Stimulated activated CD8-positive, alpha-beta memory T cell treated with anti-CD3 and anti-CD28 coated beads, Interleukin-2, amount 100 ng/mL, for 1 hour (primary cell): ENCODE measurements around the gene ARHGEF26.
"Not testable (repeated sequence)": the region's sequence is repeated elsewhere in the genome, so short reads cannot be mapped to it uniquely, and the experiment has no call there.

Experiments used
- DNase-seq, 2 donors: peaks; one replicate each; pipeline ENCODE4 v3.0.0-alpha.2; 2020; ENCODE audit warnings: low read depth in 2 of 2

The ARHGEF26 gene

GRCh38 chr3:154120961-154121700, at the start of gene ARHGEF26:
Gene ARHGEF26, plus strand, starts transcription at chr3:154121390. Its CDS starts 603 bp downstream, at chr3:154121993.
- peak; percentile 25 to 51 for DNase-seq

GRCh38 chr3:154074966-154075365, 46.2 kb upstream of the ARHGEF26 start:
- no peak for DNase-seq

- no peak for DNase-seq
Observed at GRCh38 chr3:154078672-154079071, 42.5 kb upstream of the ARHGEF26 start.

- DNase-seq: no peak
Observed at GRCh38 chr3:154081305-154081704, 39.9 kb upstream of the ARHGEF26 start.

GRCh38 chr3:154085071-154085470, 36.1 kb upstream of the ARHGEF26 start:
- no peak for DNase-seq

- DNase-seq: no peak
Observed at GRCh38 chr3:154085799-154086198, 35.4 kb upstream of the ARHGEF26 start.

- no peak for DNase-seq
Observed at GRCh38 chr3:154086286-154086685, 34.9 kb upstream of the ARHGEF26 start.

- not testable (repeated sequence) for DNase-seq
Observed at GRCh38 chr3:154087756-154088480, 33.3 kb upstream of the ARHGEF26 start.

GRCh38 chr3:154089421-154090420, 31.5 kb upstream of the ARHGEF26 start:
- no peak for DNase-seq

GRCh38 chr3:154094051-154094450, 27.1 kb upstream of the ARHGEF26 start:
- DNase-seq: no peak

GRCh38 chr3:154095832-154096421, 25.3 kb upstream of the ARHGEF26 start:
- DNase-seq: no peak

- no peak for DNase-seq
Observed at GRCh38 chr3:154098376-154098775, 22.8 kb upstream of the ARHGEF26 start.

GRCh38 chr3:154100556-154100955, 20.6 kb upstream of the ARHGEF26 start:
- DNase-seq: no peak

GRCh38 chr3:154101250-154101649, 19.9 kb upstream of the ARHGEF26 start:
- DNase-seq: no peak

- no peak for DNase-seq
Observed at GRCh38 chr3:154102225-154102624, 19.0 kb upstream of the ARHGEF26 start.

GRCh38 chr3:154105218-154105975, 15.8 kb upstream of the ARHGEF26 start:
- no peak for DNase-seq

- no peak for DNase-seq
Observed at GRCh38 chr3:154111365-154111935, 9.7 kb upstream of the ARHGEF26 start.

GRCh38 chr3:154112146-154112852, 8.9 kb upstream of the ARHGEF26 start:
- no peak for DNase-seq

- no peak for DNase-seq
Observed at GRCh38 chr3:154113609-154114008, 7.6 kb upstream of the ARHGEF26 start.

GRCh38 chr3:154115332-154115731, 5.9 kb upstream of the ARHGEF26 start:
- DNase-seq: no peak
